ACHN (cell line): ENCODE results near the gene CDH22.
A peak's percentile ranks its signal among the peaks of the same experiment; 100 is the strongest.

Source experiments
- DNase-seq: peaks from one replicate; pipeline ENCODE4 v3.0.0-alpha.2; 2015
- in situ Hi-C: cut with HindIII; loops from 2 replicates; pipeline ENCODE4 v1.10.0; 2017; ENCODE audit warnings: low sequenced_read_pairs, low pct_ligation_motif_present, low pct_unique_long_range_greater_than_20kb

The CDH22 gene

GRCh38 chr20:46128310-46129151 is 179.8 kb downstream of the CDH22 start:
- in situ Hi-C loops: no loop called here
- peak; percentile 29 for DNase-seq

- in situ Hi-C loops: no loop called here
- DNase-seq: no peak
These were observed 180.8 kb downstream of the CDH22 start for GRCh38 chr20:46127396-46128010.

GRCh38 chr20:46126440-46127056 is 181.8 kb downstream of the CDH22 start:
- in situ Hi-C loops: no loop called here
- DNase-seq: no peak
